HL-60 (cell line): ENCODE results near the gene TSPEAR.
"Not testable (repeated sequence)": the region's sequence is repeated elsewhere in the genome, so short reads cannot be mapped to it uniquely, and the experiment has no call there.

ENCODE experiments used
- DNase-seq, 2 experiments: peaks; one replicate each; pipeline ENCODE4 v3.0.0-alpha.2; 2010 to 2020; ENCODE audit warnings: low read depth in 1 of 2, low spot score in 1 of 2
- H3K27ac ChIP-seq: fragments of 250-450 bp; sonication (Bioruptor Pico); replicated peaks from 2 replicates; pipeline ENCODE4 v1.5.1; 2020; ENCODE audit warnings: mild to moderate bottlenecking, moderate library complexity
- H3K27me3 ChIP-seq: fragments of 250-450 bp; sonication (Bioruptor Pico); 2 replicates; pipeline ENCODE4 v1.5.1; 2021; ENCODE audit warnings: mild to moderate bottlenecking, moderate library complexity; ENCODE audit not compliant: insufficient read depth, poor library complexity, severe bottlenecking
- H3K4me3 ChIP-seq: replicated peaks from 2 replicates; pipeline ENCODE4 v1.5.1; 2011; ENCODE audit warnings: mild to moderate bottlenecking, control low read depth, low read length; ENCODE audit not compliant: insufficient read depth
- CTCF ChIP-seq: IDR thresholded peaks from one replicate; pipeline ENCODE4 v1.5.1; 2011; ENCODE audit warnings: low read length, control low read depth, inconsistent platforms; ENCODE audit not compliant: insufficient read depth
- GABPA ChIP-seq: IDR thresholded peaks from 2 replicates; pipeline ENCODE4 v1.6.1; 2012; ENCODE audit warnings: low read depth
- POLR2AphosphoS5 ChIP-seq: IDR thresholded peaks from 2 replicates; pipeline ENCODE4 v1.6.1; 2012; ENCODE audit warnings: low read depth
- SPI1 ChIP-seq: IDR thresholded peaks from 2 replicates; pipeline ENCODE4 v1.6.1; 2012; ENCODE audit warnings: low read depth, mild to moderate bottlenecking, borderline replicate concordance
- TF ChIP-seq, protein P1 (sequence below): IDR thresholded peaks from 2 replicates; pipeline ENCODE4 v1.6.1; 2012; ENCODE audit warnings: low read depth; ENCODE audit not compliant: insufficient replicate concordance

Gene TSPEAR

DNA sequence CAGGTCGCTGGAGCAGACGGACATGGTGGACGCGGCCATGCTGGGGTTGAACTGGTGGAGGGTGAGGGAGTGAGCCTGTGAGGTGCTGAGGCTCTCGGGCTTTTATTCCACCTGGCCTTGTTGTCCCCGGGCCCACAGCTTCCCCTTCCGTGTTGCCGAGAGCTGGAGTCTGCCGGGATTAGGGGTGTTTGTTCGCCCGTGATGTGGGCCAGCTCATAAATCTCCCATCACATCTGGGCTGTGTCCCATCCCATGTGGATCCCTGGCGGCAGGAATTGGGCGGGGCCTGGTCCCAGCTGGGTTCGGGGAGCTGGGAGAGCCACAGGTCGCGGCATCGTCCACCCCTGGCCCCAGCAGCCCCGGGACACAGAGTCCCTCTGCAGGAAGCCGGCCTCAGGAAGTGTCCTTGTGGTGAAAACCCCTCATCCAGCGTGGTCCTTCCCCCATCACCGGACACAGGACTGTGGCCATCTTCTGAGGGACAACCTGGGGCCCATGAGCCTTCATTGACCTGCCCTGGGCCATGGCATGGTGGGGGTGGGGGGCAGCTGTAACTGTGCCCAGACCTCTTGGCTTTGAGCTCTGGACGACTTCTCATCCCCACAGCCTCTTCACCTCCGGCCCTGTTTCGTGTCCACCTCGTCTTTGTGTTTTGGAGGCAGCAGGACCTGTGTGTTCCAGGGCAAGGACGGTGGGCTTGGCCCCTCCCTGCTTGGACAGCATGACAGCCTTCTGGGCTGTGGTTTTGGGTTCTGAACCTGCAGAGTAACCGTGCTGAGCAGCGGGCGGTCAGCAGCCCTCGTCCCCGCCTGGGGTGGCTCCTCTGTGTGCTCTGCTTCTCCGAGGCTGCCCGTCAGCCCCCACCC, 118.7 kb downstream of the TSPEAR start, which contains the start of gene KRTAP10-6:
Gene KRTAP10-6 (minus strand): TSS at position 60 of the 866 bp plus-strand sequence. CDS start 21 bp downstream, at position 39.
- H3K4me3 ChIP-seq: no peak within 1 kb of the TSS
- TF ChIP-seq, protein P1, sequence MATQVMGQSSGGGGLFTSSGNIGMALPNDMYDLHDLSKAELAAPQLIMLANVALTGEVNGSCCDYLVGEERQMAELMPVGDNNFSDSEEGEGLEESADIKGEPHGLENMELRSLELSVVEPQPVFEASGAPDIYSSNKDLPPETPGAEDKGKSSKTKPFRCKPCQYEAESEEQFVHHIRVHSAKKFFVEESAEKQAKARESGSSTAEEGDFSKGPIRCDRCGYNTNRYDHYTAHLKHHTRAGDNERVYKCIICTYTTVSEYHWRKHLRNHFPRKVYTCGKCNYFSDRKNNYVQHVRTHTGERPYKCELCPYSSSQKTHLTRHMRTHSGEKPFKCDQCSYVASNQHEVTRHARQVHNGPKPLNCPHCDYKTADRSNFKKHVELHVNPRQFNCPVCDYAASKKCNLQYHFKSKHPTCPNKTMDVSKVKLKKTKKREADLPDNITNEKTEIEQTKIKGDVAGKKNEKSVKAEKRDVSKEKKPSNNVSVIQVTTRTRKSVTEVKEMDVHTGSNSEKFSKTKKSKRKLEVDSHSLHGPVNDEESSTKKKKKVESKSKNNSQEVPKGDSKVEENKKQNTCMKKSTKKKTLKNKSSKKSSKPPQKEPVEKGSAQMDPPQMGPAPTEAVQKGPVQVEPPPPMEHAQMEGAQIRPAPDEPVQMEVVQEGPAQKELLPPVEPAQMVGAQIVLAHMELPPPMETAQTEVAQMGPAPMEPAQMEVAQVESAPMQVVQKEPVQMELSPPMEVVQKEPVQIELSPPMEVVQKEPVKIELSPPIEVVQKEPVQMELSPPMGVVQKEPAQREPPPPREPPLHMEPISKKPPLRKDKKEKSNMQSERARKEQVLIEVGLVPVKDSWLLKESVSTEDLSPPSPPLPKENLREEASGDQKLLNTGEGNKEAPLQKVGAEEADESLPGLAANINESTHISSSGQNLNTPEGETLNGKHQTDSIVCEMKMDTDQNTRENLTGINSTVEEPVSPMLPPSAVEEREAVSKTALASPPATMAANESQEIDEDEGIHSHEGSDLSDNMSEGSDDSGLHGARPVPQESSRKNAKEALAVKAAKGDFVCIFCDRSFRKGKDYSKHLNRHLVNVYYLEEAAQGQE: no peak
- TF ChIP-seq GABPA (no peak), SPI1 (no peak), POLR2AphosphoS5 (no peak)
- no peak for DNase-seq
- no peak within 1 kb of the TSS for H3K27ac ChIP-seq
- H3K27me3 ChIP-seq: no peaks in the 10 kb centered on the region

DNA sequence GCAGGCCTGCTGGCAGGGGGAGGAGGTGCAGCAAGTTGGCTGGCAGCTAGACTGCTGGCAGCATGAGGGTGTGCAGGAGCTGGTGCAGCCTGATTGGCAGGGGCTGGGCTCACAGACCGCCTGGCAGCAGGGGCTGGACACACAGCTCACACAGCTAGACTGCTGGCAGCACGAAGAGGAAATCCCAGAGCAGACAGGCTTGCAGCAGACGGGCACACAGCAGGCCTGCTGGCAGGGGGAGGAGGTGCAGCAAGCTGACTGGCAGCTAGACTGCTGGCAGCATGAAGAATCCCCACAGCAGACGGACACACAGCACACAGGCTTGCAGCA, 119.6 kb downstream of the TSPEAR start:
- H3K27me3 ChIP-seq, DNase-seq, H3K27ac ChIP-seq, H3K4me3 ChIP-seq: not testable (repeated sequence)

GRCh38 chr21:44590897-44591800, 120.2 kb downstream of the TSPEAR start:
- H3K27ac ChIP-seq, H3K4me3 ChIP-seq, DNase-seq, H3K27me3 ChIP-seq: not testable (repeated sequence)

- TF ChIP-seq GABPA: no peak
- no peak for TF ChIP-seq CTCF
- TF ChIP-seq SPI1: no peak
- TF ChIP-seq, protein P1: no peak
- TF ChIP-seq POLR2AphosphoS5: no peak
- no peak for DNase-seq
- H3K27me3 ChIP-seq: no peaks in the 10 kb centered on the region
- H3K4me3 ChIP-seq: no peak overlapping the region
- H3K27ac ChIP-seq: no peak overlapping the region
Observed at GRCh38 chr21:44590311-44590721, 121.1 kb downstream of the TSPEAR start.

GRCh38 chr21:44589586-44590305, 121.6 kb downstream of the TSPEAR start:
- no peak overlapping the region for H3K27ac ChIP-seq
- TF ChIP-seq, protein P1: no peak
- TF ChIP-seq POLR2AphosphoS5: no peak
- no peak for TF ChIP-seq GABPA
- TF ChIP-seq CTCF: no peak
- TF ChIP-seq SPI1: no peak
- H3K4me3 ChIP-seq: no peak overlapping the region
- H3K27me3 ChIP-seq: no peaks in the 10 kb centered on the region
- DNase-seq: no peak
